ENCODE data around the gene KRTAP10-1. TPM values are rescaled to one million over a fixed set of nuclear protein-coding genes. Genes with fewer than 3 reads are reported as not detected.

The KRTAP10-1 gene
- total and polyA plus RNA-seq, 2 of the 13 experiments (the other 11 are each of a cell fraction or from before 2014, with no cell fraction given): not detected

DNA sequence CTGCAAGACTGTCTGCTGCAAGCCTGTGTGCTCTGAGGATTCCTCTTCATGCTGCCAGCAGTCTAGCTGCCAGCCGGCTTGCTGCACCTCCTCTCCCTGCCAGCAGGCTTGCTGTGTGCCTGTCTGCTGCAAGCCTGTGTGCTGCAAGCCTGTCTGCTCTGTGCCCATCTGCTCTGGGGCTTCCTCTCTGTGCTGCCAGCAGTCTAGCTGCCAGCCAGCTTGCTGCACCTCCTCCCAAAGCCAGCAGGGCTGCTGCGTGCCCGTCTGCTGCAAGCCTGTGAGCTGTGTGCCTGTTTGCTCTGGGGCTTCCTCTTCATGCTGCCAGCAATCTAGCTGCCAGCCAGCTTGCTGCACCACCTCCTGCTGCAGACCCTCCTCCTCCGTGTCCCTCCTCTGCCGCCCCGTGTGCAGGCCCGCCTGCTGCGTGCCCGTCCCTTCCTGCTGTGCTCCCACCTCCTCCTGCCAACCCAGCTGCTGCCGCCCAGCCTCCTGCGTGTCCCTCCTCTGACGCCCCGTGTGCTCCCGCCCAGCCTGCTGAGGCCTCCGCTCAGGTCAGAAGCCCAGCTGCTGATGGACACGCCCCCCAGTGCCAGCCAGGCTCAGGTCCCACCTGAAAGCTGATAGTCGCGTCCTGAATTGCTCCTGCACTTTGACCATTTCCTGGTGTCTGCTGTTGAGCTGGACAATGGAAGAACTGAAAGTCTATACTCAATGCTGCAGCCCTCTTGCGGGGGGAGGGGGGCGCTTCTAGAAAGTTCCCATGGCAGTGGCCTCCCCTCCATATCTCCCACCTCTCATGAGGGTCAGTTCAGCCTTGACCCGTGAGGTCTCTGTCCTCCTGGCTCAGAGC, 34.7 kb upstream of the KRTAP10-1 start (continued):
- TF ChIP-seq ZBTB33 (CRISPR knock-in tag; IDR thresholded peaks at IDR 0.05): no peak
- peak; percentile 32; the same call in 1 of the 2 replicates for TF ChIP-seq HOXA7 (CRISPR knock-in tag; IDR thresholded peaks at IDR 0.05)
- no peak for TF ChIP-seq MXD1 (CRISPR knock-in tag; IDR thresholded peaks at IDR 0.05)
- no peak for TF ChIP-seq HDAC6 (IDR thresholded peaks at IDR 0.05; ENCODE audit: low read depth, low read length)
- TF ChIP-seq, protein P1, sequence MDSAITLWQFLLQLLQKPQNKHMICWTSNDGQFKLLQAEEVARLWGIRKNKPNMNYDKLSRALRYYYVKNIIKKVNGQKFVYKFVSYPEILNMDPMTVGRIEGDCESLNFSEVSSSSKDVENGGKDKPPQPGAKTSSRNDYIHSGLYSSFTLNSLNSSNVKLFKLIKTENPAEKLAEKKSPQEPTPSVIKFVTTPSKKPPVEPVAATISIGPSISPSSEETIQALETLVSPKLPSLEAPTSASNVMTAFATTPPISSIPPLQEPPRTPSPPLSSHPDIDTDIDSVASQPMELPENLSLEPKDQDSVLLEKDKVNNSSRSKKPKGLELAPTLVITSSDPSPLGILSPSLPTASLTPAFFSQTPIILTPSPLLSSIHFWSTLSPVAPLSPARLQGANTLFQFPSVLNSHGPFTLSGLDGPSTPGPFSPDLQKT (CRISPR knock-in tag; IDR thresholded peaks at IDR 0.05; ENCODE audit: borderline replicate concordance): no peak
- no peak for TF ChIP-seq ZNF230 (CRISPR knock-in tag; IDR thresholded peaks at IDR 0.05)
- no peak for TF ChIP-seq ZNF274 (CRISPR knock-in tag; IDR thresholded peaks at IDR 0.05)
- TF ChIP-seq, protein P2, sequence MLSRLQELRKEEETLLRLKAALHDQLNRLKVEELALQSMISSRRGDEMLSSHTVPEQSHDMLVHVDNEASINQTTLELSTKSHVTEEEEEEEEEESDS (CRISPR knock-in tag; IDR thresholded peaks at IDR 0.05; ENCODE audit: borderline replicate concordance): no peak
- peak; percentile 51 for TF ChIP-seq TEAD3 (CRISPR knock-in tag; optimal IDR thresholded peaks at IDR 0.05; ENCODE audit: borderline replicate concordance)
- TF ChIP-seq FOXP4 (CRISPR knock-in tag; IDR thresholded peaks at IDR 0.05): peak; percentile 24; the same call in 1 of the 2 replicates
- TF ChIP-seq ZBED4 (CRISPR knock-in tag; IDR thresholded peaks at IDR 0.05; ENCODE audit: borderline replicate concordance): no peak
- no peak for TF ChIP-seq ZBTB20 (CRISPR knock-in tag; IDR thresholded peaks at IDR 0.05; ENCODE audit: borderline replicate concordance, low read depth)
- TF ChIP-seq ZNF549 (CRISPR knock-in tag; IDR thresholded peaks at IDR 0.05): no peak
- TF ChIP-seq HNF1B (CRISPR knock-in tag; IDR thresholded peaks at IDR 0.05): peak; percentile 63

All from HepG2 (cell line).